ENCODE results near the gene TSPYL1. TPM values are rescaled to one million over a fixed set of nuclear protein-coding genes. Genes with fewer than 3 reads are reported as not detected.
A peak's percentile ranks its signal among the peaks of the same experiment; 100 is the strongest.

TSPYL1 gene
- total and polyA plus RNA-seq, 2 of the 8 experiments (the other 6 are each of a cell fraction or from before 2014, with no cell fraction given) = 33.2 to 79.1 TPM

DNA sequence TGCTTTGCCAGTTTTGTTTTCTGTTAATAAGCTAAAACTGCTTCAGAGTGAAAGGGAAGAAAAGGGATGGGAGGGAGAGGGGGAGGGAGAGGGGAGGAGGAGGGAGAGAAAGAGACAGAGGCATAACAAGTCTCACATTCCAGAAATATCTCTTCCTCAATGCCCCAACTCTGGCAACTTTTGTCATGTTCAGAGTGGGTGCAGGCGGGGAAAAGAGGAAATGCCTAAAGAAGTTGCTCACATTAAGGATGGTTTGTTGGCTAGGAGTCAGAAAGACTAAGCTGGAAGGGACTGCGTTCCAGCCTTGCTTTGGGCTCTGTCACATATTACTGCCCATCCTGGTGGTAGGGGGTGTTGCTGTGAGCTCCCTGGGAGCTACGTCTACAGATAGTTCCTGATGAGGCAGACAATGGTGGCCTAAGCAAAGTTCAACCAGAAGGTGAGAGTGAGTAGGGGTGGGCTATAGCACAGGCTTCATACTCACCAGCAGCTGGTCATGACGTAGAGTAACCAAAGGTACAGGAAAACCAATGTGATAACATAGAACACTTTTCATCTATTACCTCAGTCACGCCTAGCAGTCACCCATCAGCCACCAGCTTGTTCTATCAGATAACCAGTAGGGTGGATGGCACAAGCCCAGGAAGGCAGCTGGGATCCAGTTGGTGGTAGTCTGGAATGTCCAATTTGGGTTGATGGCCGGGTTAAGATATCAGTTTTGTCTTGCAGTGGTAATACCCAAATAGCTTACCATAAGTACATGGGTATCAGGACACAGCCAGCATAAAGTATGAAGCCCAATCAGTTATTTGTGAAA lies 28.0 kb downstream of the TSPYL1 start:
- CTCF ChIA-PET (ENCODE audit: partially characterized antibody) = interaction anchor here (0.6 to 2.1 kb wide), 10 partner anchors 10 to 283 kb away, joined by 3 to 12 read pairs (median 4); no protein-coding TSS in a partner anchor
- FAIRE-seq = no peak
- H3K4me3 ChIP-seq (ENCODE audit: extremely low read depth in 1 of 4, insufficient read depth in 2 of 4, low read depth in 3 of 4, low read length in 4 of 4) = peak overlapping the region in 3 of 4 experiments; percentile 4 to 55 (median 14); a peak in 3 of 8 replicates
- TF ChIP-seq NANOG (IDR thresholded peaks at IDR 0.05; ENCODE audit: insufficient read depth, low read depth, low read length, poor library complexity, severe bottlenecking) (no peak), SP1 (IDR thresholded peaks at IDR 0.05; ENCODE audit: low read depth, low read length) (no peak), TBP (IDR thresholded peaks at IDR 0.05; ENCODE audit: low read depth, low read length) (no peak), TAF1 (IDR thresholded peaks at IDR 0.05; ENCODE audit: low read depth, low read length) (0 out of 2 replicates have a peak, but pooled peaks have one; percentile 22), TEAD4 (IDR thresholded peaks at IDR 0.05; ENCODE audit: low read depth, low read length) (peak; percentile 72)
- TF ChIP-seq, protein P1, sequence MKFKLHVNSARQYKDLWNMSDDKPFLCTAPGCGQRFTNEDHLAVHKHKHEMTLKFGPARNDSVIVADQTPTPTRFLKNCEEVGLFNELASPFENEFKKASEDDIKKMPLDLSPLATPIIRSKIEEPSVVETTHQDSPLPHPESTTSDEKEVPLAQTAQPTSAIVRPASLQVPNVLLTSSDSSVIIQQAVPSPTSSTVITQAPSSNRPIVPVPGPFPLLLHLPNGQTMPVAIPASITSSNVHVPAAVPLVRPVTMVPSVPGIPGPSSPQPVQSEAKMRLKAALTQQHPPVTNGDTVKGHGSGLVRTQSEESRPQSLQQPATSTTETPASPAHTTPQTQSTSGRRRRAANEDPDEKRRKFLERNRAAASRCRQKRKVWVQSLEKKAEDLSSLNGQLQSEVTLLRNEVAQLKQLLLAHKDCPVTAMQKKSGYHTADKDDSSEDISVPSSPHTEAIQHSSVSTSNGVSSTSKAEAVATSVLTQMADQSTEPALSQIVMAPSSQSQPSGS (IDR thresholded peaks at IDR 0.05; ENCODE audit: low read length) = no peak
- TF ChIP-seq, protein P2, sequence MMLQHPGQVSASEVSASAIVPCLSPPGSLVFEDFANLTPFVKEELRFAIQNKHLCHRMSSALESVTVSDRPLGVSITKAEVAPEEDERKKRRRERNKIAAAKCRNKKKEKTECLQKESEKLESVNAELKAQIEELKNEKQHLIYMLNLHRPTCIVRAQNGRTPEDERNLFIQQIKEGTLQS (IDR thresholded peaks at IDR 0.05; ENCODE audit: insufficient read depth, low read depth, low read length) = no peak

More for the DNA sequence above, 28.0 kb downstream of the TSPYL1 start:
- Histone ChIP-seq H3K79me2 (ENCODE audit: control insufficient read depth in 1 of 2, insufficient read depth in 2 of 2, low read length in 2 of 2) (peaks cover 0 to 48% of the 10 kb centered on the region in 2 experiments; a peak in 2 of 4 replicates), H3K9me3 (ENCODE audit: insufficient read depth in 2 of 2, low read depth in 1 of 2, low read length in 1 of 2) (no peaks in the 10 kb centered on the region), H2BK120ac (replicated peaks; ENCODE audit: low read depth, low read length) (no peak overlapping the region), H2BK20ac (ENCODE audit: low read length) (no peak overlapping the region), H3K4me2 (ENCODE audit: insufficient read depth in 1 of 2, low read depth in 2 of 2, low read length in 2 of 2) (peak overlapping the region; percentile 81 to 91), H3K79me1 (ENCODE audit: low read depth, low read length) (peaks cover 14% of the 10 kb centered on the region; the same call in 1 of the 2 replicates), H4K20me1 (replicated peaks in 1 of 2; ENCODE audit: control insufficient read depth in 1 of 2, insufficient read depth in 2 of 2, low read length in 2 of 2) (no peaks in the 10 kb centered on the region), H3K56ac (replicated peaks; ENCODE audit: insufficient read length, low read depth, low read length) (no peak overlapping the region), H3K23me2 (ENCODE audit: low read depth, low read length) (peaks cover 9% of the 10 kb centered on the region; the same call in 1 of the 2 replicates), H3K4ac (replicated peaks; ENCODE audit: insufficient read length, low read depth, low read length) (no peak overlapping the region), H3K18ac (ENCODE audit: extremely low read depth, low read length) (no peak overlapping the region), H2BK5ac (ENCODE audit: low read depth, low read length) (peak overlapping the region; percentile 5; the same call in 1 of the 2 replicates), H3K36me3 (ENCODE audit: control insufficient read depth in 2 of 4, insufficient read depth in 4 of 4, low read length in 3 of 4) (peaks cover 0 to 3% (median 0%) of the 10 kb centered on the region in 4 experiments; a peak in 1 of 8 replicates), H2AFZ (ENCODE audit: low read length) (no peak overlapping the region), H3K14ac (ENCODE audit: insufficient read length) (no peak overlapping the region), H3K27ac (ENCODE audit: low read depth, low read length) (no peak overlapping the region), H3K9ac (replicated peaks in 1 of 4; ENCODE audit: extremely low read depth in 1 of 4, low read depth in 3 of 4, low read length in 3 of 4) (peak overlapping the region in 1 of 4 experiments; percentile 28; a peak in 1 of 7 replicates), H2BK15ac (ENCODE audit: low read length) (no peak overlapping the region), H2BK12ac (ENCODE audit: low read depth, low read length) (peak overlapping the region; percentile 45; the same call in 1 of the 2 replicates), H3K4me1 (replicated peaks in 1 of 4; ENCODE audit: control insufficient read depth in 3 of 4, insufficient read depth in 4 of 4, low read length in 3 of 4) (peaks cover 7 to 21% (median 18%) of the 10 kb centered on the region in 4 experiments), H3K27me3 (replicated peaks in 1 of 4; ENCODE audit: control insufficient read depth in 3 of 4, extremely low read depth in 1 of 4, insufficient read depth in 3 of 4, low read length in 3 of 4) (no peaks in the 10 kb centered on the region), H3K23ac (ENCODE audit: insufficient read length) (no peak overlapping the region), H2AK5ac (ENCODE audit: low read depth, low read length) (no peak overlapping the region), H4K5ac (ENCODE audit: insufficient read length, low read depth, low read length) (no peak overlapping the region), H4K91ac (replicated peaks; ENCODE audit: insufficient read length, low read length) (peak overlapping the region; percentile 26), H4K8ac (ENCODE audit: extremely low read depth, insufficient read depth, low read length) (no peak overlapping the region)
- POLR2A ChIA-PET (ENCODE audit: partially characterized antibody) = interaction anchor here (1.1 to 5.7 kb wide), 8 partner anchors 9 to 119 kb away, joined by 3 to 47 read pairs (median 7); partner anchors contain the start of genes DSE and TSPYL1
- WGBS, 2 experiments (ENCODE audit: extremely low coverage in 1 of 2, insufficient coverage in 1 of 2, insufficient read length in 1 of 2, insufficient replicate concordance in 2 of 2, low coverage in 1 of 2, low lambda C conversion rate in 2 of 2, missing lambda C conversion rate in 1 of 2) = 60% methylated on average over 6 of the region's 6 CpGs; no CpG with 5 or more reads in 1 of the 2 experiments
- DNase-seq (ENCODE audit: low read depth in 1 of 2, low spot score in 2 of 2) = peak in 1 of 2 experiments; percentile 29

All from H1 (cell line).